Measurements from ENCODE around the gene MTRF1L.

MTRF1L gene

GRCh38 chr6:153023977-153024708 lies 21.6 kb upstream of the MTRF1L start:
- DNase-seq: no peak
- H3K27me3 ChIP-seq: no peaks in the 10 kb centered on the region
- no peak overlapping the region for H3K27ac ChIP-seq
- H3K4me3 ChIP-seq: no peak overlapping the region
- peak; percentile 63 to 72 for TF ChIP-seq CTCF (IDR thresholded peaks at IDR 0.05)
- no peaks in the 10 kb centered on the region for H3K36me3 ChIP-seq
- H3K4me1 ChIP-seq: peaks cover 0 to 3% (median 0%) of the 10 kb centered on the region in 4 donors
- H3K9me3 ChIP-seq: no peaks in the 10 kb centered on the region
- intact Hi-C loops (cut with DNase I; ENCODE audit: low total_unique reads): loop anchor here (5.0 to 10.0 kb wide), 2 partner anchors 69 to 157 kb away; no protein-coding TSS in a partner anchor

GRCh38 chr6:153018355-153018754 lies 15.8 kb upstream of the MTRF1L start:
- DNase-seq: no peak
- no peak for TF ChIP-seq CTCF (IDR thresholded peaks at IDR 0.05)
- H3K4me3 ChIP-seq: no peak overlapping the region
- no peaks in the 10 kb centered on the region for H3K27me3 ChIP-seq
- H3K27ac ChIP-seq: no peak overlapping the region
- no peaks in the 10 kb centered on the region for H3K36me3 ChIP-seq
- no peaks in the 10 kb centered on the region for H3K4me1 ChIP-seq
- H3K9me3 ChIP-seq: no peaks in the 10 kb centered on the region
- intact Hi-C loops (cut with DNase I; ENCODE audit: low total_unique reads): no loop called here

GRCh38 chr6:153016846-153017245 lies 14.3 kb upstream of the MTRF1L start:
- intact Hi-C loops (cut with DNase I; ENCODE audit: low total_unique reads): no loop called here
- H3K4me3 ChIP-seq: no peak overlapping the region
- H3K4me1 ChIP-seq: peaks cover 0 to 3% (median 0%) of the 10 kb centered on the region in 4 donors
- H3K36me3 ChIP-seq: no peaks in the 10 kb centered on the region
- no peaks in the 10 kb centered on the region for H3K27me3 ChIP-seq
- no peaks in the 10 kb centered on the region for H3K9me3 ChIP-seq
- TF ChIP-seq CTCF (IDR thresholded peaks at IDR 0.05): no peak
- no peak for DNase-seq
- H3K27ac ChIP-seq: no peak overlapping the region

GRCh38 chr6:153015094-153015640 lies 12.7 kb upstream of the MTRF1L start:
- Histone ChIP-seq H3K27ac (no peak overlapping the region), H3K9me3 (no peaks in the 10 kb centered on the region), H3K36me3 (no peaks in the 10 kb centered on the region), H3K27me3 (no peaks in the 10 kb centered on the region), H3K4me3 (no peak overlapping the region), H3K4me1 (peaks cover 0 to 3% (median 0%) of the 10 kb centered on the region in 4 donors)
- DNase-seq: no peak
- intact Hi-C loops (cut with DNase I; ENCODE audit: low total_unique reads): no loop called here
- TF ChIP-seq CTCF (IDR thresholded peaks at IDR 0.05): no peak

- no peaks in the 10 kb centered on the region for H3K9me3 ChIP-seq
- peaks cover 0 to 3% (median 0%) of the 10 kb centered on the region in 4 donors for H3K4me1 ChIP-seq
- no peaks in the 10 kb centered on the region for H3K27me3 ChIP-seq
- no peak overlapping the region for H3K27ac ChIP-seq
- intact Hi-C loops (cut with DNase I; ENCODE audit: low total_unique reads): no loop called here
- TF ChIP-seq CTCF (IDR thresholded peaks at IDR 0.05): no peak
- no peak for DNase-seq
- no peaks in the 10 kb centered on the region for H3K36me3 ChIP-seq
- H3K4me3 ChIP-seq: no peak overlapping the region
These were observed 10.9 kb upstream of the MTRF1L start for GRCh38 chr6:153013438-153013837.
